Measurements from ENCODE around the gene PIK3C2G.

- TF ChIP-seq EZH2 (IDR thresholded peaks at IDR 0.05; ENCODE audit: insufficient read depth, poor library complexity, severe bottlenecking) (no peak), EZH2phosphoT487 (IDR thresholded peaks at IDR 0.05; ENCODE audit: insufficient read depth, low read depth) (no peak)
Measured at GRCh38 chr12:18559242-18559641, 297.9 kb downstream of the PIK3C2G start.
